Body of pancreas (tissue), 4 donors: ENCODE measurements around the gene ABCB6.

Experiments used
- CTCF ChIP-seq, 7 experiments: fragments of 450-650 bp in 4 of 7; fragments of 200-600 bp in 3 of 7; sonication (generic) in 3 of 7; IDR thresholded peaks; one replicate each; pipeline ENCODE4 v1.5.1; 2016 to 2019; ENCODE audit warnings: antibody characterized with exemption in 7 of 7
- POLR2A ChIP-seq, 3 donors: fragments of 450-650 bp; IDR thresholded peaks; one replicate each; pipeline ENCODE4 v1.6.1; 2016; ENCODE audit warnings: antibody characterized with exemption in 3 of 3, mild to moderate bottlenecking in 2 of 3

- TF ChIP-seq POLR2A (IDR thresholded peaks at IDR 0.05) (no peak), CTCF (IDR thresholded peaks at IDR 0.05) (no peak)
These were observed 9.5 kb upstream of the ABCB6 start for GRCh38 chr2:219228041-219228910.
